KBM-7 (cell line): ENCODE measurements around the gene HEXIM2.
"Not testable (repeated sequence)": the region's sequence is repeated elsewhere in the genome, so short reads cannot be mapped to it uniquely, and the experiment has no call there.

Experiments used
- DNase-seq: peaks from one replicate; pipeline ENCODE4 v3.0.0-alpha.2; 2015
- in situ Hi-C: fragments of 300-500 bp; cut with MboI; formaldehyde crosslinking; loops from 2 replicates; pipeline ENCODE4 v1.14.3; 2020; ENCODE audit warnings: low sequenced_read_pairs, low pct_unique_long_range_greater_than_20kb, mixed read lengths

Gene HEXIM2

DNA sequence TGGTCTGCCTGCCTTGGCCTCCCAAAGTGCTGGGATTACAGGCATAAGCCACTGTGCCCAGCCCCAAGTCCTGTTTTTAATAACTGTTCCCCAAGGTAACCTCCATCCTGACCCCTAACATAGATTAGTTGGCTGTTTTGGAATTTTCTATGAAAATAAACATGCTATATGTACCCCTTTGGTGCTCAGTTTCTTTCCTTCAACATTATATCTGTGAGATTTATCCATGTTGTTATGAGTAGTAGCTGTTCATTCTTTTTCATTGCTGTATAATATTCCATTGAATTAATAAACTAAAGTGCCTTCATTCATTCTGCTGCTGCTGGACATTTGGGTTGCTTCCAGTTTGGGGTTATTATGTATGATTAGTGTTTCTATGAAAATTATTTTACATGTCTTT is 33.7 kb downstream of the HEXIM2 start:
- in situ Hi-C loops = no loop called here

GRCh38 chr17:45197108-45197507 is 35.4 kb downstream of the HEXIM2 start:
- no peak for DNase-seq

More for the DNA sequence above, 33.7 kb downstream of the HEXIM2 start:
- DNase-seq = no peak

DNA sequence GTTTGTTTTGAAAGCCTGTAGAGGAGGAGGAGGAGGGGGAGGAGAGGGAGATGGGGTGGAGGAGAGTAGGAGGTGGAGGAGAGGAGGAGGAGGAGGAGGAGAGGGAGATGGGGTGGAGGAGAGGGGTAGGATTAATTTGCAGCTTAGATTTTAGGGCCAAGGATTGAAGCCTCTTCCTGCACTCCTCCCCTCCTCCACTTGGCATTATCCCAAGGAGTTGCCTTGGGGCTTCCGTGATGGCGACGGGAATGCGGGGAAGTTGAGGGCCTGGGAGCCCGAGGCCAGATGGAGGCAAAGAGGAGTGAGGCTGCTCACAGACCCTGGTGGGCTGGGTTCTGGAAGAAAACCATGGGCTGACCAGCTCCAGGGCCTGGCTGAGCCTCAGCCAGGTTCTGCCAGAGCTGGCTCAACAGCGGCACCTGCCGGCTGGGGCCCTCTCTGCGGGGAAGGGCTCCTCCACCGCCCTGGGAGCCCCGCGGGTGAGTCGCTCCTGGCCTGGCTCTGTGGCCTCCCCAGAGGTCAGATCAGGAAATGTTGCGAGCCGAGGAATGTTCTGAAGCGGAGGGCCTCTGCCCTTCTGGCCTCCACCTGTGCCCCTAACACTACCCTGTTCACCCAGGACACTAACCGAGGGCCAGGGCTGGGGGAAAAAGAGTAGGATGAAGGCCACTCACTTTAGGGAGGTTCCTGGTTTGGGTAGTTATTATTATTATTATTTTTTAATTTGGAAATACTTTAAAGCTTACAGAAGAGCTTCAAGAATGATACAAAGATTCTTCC is 36.1 kb downstream of the HEXIM2 start:
- in situ Hi-C loops = no loop called here

More at GRCh38 chr17:45197108-45197507, 35.4 kb downstream of the HEXIM2 start:
- in situ Hi-C loops = no loop called here

GRCh38 chr17:45200701-45201100 is 39.0 kb downstream of the HEXIM2 start:
- in situ Hi-C loops = no loop called here
- DNase-seq = peak; percentile 50

More for the DNA sequence above, 36.1 kb downstream of the HEXIM2 start:
- DNase-seq = peak; percentile 91

GRCh38 chr17:45201457-45201856 is 39.8 kb downstream of the HEXIM2 start:
- DNase-seq = no peak
- in situ Hi-C loops = no loop called here

DNA sequence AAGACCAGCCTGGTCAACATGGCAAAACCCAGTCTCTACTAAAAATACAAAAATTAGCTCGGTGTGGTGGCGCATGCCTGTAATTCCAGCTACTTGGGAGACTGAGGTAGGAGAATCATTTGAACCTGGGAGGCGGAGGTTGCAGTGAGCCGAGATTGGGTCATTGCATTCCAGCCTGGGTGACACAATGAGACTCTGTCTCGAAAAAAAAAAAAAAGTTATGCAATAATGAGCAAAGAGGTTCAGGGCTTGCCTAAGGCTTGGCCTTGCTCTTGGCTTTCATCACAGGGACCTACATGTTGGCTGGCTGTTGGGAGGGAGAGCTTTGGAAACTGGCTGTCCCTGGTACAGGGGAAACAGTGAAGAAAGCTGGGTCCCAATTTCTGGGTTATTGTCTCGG is 40.2 kb downstream of the HEXIM2 start:
- in situ Hi-C loops, DNase-seq: not testable (repeated sequence)

- in situ Hi-C loops = no loop called here
- DNase-seq = peak; percentile 84
Measured at GRCh38 chr17:45218895-45219661, 57.4 kb downstream of the HEXIM2 start.
